OCI-LY1 (cell line): ENCODE results near the gene MOAP1.

Experiments used
- EZH2 ChIP-seq: fragments of 200-600 bp; sonication (generic), shearing (Covaris generic); IDR thresholded peaks from 2 replicates; pipeline ENCODE4 v1.8.0; 2017; ENCODE audit warnings: borderline replicate concordance, mixed run types, mild to moderate bottlenecking, antibody characterized with exemption, low read length, moderate library complexity, mixed read lengths
- TF ChIP-seq, protein P1 (sequence below): fragments of 200-600 bp; sonication (generic), shearing (Covaris generic); IDR thresholded peaks from 2 replicates; pipeline ENCODE4 v1.5.1; 2017; ENCODE audit warnings: mild to moderate bottlenecking, antibody characterized with exemption, low read length, moderate library complexity, mixed read lengths

DNA sequence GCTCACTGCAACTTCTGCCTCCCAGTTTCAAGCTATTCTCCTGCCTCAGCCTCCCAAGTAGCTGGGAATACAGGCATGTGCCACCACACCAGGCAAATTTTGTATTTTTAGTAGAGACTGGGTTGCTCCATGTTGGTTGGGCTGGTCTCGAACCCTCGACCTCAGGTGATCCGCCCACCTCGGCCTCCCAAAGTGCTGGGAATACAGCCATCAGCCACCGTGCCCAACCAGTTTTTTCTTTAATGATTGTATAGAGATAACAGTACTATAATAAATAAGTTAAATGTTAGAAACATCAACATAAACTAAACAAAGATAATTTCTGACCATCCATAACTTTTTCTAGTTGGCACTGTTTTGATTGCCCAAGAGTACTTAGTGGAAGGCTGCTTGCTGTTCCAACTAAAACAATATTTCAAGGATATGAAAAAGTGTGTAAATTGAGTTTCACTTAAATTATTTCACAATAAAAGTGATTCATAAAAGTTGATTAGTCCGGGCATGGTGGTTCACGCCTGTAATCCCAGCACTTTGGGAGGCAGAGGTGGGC is 16.5 kb upstream of the MOAP1 start:
- TF ChIP-seq, protein P1, sequence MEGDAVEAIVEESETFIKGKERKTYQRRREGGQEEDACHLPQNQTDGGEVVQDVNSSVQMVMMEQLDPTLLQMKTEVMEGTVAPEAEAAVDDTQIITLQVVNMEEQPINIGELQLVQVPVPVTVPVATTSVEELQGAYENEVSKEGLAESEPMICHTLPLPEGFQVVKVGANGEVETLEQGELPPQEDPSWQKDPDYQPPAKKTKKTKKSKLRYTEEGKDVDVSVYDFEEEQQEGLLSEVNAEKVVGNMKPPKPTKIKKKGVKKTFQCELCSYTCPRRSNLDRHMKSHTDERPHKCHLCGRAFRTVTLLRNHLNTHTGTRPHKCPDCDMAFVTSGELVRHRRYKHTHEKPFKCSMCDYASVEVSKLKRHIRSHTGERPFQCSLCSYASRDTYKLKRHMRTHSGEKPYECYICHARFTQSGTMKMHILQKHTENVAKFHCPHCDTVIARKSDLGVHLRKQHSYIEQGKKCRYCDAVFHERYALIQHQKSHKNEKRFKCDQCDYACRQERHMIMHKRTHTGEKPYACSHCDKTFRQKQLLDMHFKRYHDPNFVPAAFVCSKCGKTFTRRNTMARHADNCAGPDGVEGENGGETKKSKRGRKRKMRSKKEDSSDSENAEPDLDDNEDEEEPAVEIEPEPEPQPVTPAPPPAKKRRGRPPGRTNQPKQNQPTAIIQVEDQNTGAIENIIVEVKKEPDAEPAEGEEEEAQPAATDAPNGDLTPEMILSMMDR: no peak
- no peak for TF ChIP-seq EZH2
